ENCODE measurements around the gene CDH3.
A peak's percentile ranks its signal among the peaks of the same experiment; 100 is the strongest.

Gene CDH3

DNA sequence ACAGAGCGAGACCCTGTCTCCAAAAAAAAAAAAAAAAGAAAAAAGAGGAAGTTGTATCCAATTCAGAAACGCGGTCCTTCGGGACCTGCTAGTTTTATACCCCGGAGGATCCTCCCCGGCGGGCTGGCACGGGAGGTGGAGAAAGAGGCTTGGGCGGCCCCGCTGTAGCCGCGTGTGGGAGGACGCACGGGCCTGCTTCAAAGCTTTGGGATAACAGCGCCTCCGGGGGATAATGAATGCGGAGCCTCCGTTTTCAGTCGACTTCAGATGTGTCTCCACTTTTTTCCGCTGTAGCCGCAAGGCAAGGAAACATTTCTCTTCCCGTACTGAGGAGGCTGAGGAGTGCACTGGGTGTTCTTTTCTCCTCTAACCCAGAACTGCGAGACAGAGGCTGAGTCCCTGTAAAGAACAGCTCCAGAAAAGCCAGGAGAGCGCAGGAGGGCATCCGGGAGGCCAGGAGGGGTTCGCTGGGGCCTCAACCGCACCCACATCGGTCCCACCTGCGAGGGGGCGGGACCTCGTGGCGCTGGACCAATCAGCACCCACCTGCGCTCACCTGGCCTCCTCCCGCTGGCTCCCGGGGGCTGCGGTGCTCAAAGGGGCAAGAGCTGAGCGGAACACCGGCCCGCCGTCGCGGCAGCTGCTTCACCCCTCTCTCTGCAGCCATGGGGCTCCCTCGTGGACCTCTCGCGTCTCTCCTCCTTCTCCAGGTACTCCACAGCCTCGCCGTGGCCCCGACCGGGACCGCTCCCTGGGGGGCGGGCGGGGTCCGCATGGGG, at the start of gene CDH3:
Gene CDH3 (plus strand): TSS at position 596 of the 779 bp plus-strand sequence. CDS start 70 bp downstream, at position 666.
- DNase-seq, result peak; percentile 52

DNA sequence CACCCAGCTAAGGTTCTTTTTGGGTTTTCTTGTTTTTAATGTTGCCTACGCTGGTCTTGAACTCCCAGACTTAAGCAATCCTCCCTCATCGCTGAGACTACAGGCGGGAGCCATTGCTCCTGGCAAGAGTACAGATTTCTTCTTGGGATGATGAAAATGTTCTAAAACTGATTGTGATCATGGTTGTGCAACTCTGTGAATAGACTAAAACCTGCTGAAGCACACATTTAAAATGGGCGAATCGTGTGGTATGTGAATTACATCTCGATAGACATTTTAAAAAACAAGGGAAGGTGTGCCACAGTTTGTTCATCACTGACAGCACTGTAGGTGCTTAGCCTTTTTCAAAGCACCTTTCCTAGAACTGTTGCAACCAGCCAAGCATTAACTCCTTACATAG, 48.8 kb upstream of the CDH3 start:
- DNase-seq, result no peak

DNA sequence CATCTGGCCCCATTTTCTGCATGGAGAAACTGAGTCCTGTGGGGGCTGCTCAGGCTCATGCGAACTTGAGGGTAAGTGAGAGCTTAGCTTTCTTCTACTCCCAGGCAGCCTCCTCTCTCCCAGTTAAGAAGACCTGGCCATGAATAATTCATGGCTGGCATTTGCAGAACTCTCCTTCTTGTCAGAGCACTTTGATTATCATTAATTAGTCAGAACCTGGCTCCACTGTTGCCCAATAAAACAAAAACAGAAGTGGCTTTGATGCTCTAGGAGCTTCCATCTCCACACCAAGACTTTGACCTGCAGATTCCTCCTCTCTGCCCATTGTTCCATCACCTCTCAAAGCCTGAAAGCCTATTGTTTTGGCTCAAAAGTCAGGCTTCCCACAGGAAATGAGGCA, 45.5 kb upstream of the CDH3 start:
- no peak for DNase-seq

DNA sequence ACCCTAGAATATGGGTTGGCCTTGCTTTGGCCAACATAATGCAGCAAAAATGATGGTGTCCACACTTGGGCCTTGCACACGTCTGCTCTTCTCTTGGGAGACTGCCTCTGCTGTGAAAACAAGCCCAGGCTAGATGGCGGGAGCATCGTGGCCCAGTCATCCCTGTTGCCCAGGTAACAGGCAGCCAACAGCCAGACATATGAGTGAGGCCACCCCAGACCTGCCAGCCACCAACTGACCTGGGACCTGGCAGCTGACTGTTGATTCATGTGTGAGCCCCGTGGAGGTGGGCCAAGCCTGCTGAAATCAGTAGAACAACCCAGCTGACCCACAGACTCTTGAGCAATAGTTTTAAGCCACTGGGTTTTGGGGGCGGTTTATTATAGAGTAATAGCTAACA, 39.4 kb upstream of the CDH3 start:
- no peak for DNase-seq

DNA sequence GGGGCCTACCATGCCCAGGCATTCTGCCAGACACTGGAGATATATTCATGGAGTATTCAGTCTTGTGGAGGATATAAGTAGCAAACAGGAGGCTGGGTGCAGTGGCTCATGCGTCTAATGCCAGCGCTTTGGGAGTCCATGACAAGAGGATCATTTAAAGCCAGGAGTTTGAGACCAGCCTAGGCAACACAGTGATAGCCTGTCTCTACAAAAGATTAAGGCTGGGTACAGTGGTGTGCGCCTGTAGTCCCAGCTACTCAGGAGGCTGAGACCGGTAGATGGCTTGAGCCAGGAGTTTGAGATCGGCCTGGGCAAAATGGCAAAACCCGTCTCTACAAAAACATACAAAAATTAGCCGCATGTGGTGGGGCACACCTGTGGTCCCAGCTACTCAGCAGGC, 37.7 kb upstream of the CDH3 start:
- DNase-seq, result no peak

DNA sequence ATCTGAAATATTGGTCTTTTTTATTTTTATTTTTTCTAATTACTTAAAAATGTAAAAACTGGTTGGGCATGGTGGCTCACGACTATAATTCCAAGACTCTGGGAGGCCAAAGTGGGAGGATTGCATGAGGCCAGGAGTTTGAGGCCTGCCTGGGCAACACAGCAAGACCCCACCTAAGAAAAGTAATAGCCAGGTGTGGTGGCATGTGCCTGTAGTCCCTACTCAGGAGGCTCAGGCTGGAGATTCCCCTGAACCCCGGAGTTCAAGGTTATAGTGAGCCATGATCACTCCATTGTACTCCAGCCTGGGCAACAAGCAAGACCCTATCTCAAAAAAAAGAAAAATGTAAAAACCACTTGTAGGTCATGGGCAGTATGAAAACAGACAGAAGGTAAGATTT, 36.8 kb upstream of the CDH3 start:
- no peak for DNase-seq

DNA sequence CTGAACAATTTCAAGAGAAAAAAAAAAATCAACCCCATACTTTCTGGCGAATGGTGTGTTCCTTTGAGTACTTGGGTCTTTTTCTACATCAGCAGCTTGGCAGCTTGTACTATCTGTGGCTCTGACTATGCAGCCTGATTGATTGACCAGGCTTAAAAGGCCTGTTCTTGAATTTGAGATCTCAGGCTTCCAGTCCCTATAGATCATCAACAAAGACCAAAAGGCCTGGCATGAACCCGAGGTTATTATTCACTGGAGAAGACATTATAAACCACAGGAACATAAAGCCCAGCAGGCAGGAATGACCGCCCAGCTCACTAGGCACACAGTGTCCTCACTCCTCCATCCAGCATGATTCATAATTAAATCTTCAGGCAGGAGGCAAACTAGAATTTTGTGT, 32.1 kb upstream of the CDH3 start:
- DNase-seq, result no peak

DNA sequence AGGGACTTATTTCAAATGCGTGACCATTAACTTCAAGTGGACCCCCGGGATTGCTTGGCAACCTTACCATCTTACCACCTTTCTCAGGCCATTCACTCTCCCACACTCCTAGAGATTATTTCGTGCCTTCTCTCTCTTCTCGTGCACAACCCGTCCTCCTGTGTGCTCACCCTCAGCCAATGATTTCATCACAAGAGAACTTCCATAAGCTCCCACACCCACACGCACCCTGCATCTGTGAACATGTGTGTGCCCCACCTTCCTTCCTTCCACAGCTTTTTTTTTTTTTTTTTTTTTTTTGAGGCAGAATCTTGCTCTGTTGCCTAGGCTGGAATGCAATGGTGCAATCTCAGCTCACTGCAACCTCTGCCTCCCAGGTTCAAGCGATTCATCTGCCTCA, 27.4 kb upstream of the CDH3 start:
- DNase-seq, result no peak

DNA sequence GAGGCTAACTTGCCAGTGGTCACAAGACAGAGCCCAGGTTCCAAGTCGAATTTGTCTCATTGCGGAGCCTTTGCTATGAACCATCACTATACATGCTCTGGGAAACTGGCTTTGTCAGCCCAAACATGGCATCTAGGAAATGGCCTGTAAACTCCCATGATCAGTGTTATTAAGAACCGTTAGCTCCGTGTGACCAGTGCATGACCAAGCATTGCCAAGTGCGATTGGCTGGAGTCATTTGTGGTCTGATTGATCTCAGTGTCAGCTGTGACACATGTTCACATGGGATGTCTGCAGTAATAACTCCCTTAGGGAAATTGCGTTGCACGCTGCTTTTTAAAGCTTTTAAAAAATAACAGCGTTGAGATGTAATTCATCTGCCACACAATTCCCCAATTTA, 18.6 kb upstream of the CDH3 start:
- no peak for DNase-seq

DNA sequence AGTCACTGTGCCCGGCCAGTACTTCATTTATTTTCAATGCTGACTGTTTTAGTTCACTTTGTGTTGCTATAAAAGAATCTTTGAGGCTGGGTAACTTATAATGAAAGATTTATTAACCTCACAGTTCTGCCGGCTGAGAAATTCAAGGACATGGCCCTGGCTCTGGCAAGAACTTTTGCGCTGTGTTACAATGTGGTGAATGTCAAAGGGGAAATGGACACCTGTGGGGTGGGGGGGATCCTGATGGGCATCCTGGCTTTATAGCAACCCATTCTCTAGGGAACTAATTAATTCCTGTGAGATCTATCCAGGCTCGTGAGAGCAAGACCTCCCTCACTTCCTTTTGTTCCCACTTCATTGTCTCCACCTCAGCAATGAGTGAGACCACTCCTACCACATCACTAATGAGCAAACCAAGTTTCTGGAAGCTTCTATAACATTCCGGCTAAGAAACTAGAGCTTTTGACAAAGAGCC, 17.1 kb upstream of the CDH3 start:
- DNase-seq, result no peak

DNA sequence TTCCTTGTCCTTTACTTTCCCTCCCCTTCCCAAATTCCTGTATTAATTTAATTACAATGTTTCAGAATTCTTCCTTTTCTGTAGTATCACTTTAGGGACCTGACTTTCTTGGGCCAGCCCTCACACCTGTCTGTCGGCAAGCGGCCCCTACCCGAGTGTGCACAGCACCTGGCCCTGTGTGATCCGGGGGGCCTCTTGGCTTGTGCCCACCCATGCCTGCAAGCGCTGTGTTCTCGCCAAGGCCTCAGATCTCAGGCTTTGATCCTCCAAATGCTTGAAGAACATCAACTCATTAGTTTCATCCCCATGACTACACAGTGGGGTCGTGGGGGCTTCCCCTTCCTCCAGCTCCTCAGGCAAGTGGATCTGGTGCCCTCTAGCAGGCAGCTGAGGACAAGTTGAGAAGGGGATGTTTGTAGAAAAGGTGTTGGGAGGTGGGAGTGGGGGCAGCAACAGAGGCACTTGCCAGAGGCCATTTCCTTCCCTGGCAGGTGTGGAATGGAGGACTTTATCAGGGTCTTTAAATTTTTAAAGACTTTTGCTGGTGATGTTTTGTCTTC, 15.7 kb upstream of the CDH3 start:
- DNase-seq, result no peak

DNA sequence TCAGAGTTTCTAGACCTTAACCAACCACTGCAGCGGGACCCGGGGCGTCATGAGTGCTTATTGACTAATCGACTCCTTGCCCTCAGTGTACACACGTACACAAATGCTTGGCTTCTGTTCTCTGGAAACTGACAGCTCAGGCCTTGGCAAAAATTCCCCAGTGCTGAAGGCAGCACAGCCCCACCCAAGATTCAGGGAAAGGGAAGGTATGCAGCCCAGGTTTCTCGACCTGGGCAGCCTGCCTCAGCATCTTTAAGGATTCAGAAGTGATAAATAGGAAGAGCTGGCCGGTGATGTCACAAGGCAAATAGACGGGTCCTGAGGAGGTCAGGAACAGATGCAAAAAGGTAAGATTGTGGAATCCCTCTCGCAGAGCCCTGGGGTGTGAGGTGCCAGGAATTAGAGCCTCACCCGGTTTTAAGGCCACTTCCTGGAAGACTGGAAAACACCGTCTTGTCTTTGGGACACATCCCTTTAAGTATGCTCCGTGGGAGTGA, 9.0 kb upstream of the CDH3 start:
- no peak for DNase-seq

DNA sequence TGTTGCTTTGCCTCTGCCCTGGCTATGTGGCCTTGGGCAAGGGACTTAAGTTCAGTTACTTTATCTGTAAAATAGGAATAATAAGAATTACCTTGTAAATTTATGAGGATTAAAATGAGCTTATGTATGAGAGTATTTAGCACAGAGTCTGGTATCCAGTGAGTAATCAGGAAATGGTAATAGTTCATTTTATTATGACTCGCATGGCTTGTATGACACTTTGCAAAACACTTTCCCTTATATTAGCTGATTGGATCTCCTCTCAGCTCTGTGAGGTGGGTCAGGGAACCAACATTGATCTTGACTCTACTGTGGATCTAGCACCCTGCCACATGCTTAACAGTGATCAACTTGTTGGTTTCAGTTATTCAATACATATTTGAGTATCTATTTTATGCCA, 8.3 kb upstream of the CDH3 start:
- no peak for DNase-seq

DNA sequence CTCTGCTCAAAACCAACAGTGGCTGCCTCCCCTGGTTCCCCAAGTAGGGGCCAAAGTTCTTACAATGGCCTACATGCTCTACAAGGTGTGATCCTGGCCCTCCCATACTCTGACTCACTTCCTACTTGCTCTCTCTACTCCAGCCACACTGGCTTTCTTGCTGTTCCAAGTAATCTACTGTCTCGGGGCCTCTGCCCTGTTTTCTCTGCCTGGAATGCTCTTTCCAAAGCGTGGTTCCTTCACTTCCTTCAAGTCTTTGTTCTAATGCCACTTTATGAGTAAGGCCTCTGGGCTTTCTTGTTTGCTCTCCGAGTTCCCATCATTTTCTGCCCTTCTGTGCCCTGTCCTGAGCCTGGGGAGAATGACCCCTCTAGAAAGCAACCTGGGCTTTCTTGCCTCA, 4.1 kb upstream of the CDH3 start:
- no peak for DNase-seq

DNA sequence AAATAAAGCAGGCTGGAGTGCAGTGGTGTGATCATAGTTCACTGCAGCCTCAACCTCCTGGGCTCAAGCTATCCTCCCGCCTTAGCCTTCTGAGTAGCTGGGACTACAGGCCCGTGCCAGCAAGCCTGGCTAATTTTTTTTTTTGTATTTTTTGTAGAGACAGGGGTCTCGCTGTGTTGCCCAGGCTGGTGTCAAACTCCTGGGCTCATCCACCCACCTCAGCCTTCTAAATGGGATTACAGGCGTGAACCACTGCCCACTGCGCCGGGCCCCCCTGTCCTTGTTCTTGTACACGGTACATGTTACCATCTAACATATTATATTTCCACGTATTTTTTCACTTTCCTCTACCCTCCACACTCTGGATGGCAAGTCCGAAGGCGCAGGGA, 3.1 kb upstream of the CDH3 start:
- no peak for DNase-seq

DNA sequence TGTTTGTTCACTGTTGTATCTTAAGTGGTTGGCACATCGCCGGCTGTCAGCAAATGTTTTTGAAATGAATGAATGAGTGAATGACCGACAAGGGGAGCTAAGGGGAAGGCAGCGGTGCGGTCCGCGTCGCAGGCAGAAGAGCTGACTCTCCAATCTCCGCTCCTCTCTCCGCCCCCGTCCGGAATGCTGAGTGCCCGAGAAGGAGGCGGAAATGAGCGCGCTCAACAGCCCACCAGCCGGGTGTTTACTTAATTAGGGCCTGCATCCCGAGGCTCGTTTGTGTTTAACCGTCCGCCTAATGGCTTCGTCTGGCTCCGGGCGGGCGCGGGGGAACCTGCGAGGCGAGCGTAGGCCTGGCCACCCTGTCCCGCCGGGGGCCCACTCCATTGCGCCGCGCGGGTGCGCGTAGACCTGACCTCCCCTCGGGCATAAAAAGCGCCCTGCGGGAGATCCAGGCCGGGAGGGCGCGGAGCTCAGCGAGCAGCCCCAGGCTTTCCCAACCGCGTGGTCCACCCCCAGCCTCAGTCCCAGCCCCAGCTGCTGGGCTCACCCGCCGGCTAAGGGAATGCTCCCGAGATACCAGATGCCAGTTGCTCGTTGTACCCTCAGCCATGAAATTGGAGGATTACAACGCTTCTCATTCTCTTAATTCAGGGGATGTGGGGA, 2.5 kb upstream of the CDH3 start:
- no peak for DNase-seq

DNA sequence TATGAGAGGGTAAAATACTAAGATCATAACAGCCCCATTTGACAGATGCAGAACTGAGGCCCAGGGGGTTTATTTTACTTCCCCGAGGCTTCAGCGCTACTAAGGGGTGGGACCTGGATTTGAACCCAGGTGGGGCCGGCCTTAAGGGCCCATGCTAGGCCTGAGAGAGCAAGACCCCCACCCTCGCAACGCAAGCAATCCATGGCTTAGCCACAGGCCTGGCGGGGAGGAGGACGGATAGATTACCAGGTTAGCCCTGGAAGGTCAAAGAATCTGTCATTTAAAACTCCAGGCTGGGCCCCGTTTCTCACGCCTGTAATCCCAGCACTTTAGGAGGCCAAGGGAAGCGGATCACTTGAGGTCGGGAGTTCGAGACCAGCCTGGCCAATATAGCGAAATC, 1.9 kb upstream of the CDH3 start:
- DNase-seq, result no peak

DNA sequence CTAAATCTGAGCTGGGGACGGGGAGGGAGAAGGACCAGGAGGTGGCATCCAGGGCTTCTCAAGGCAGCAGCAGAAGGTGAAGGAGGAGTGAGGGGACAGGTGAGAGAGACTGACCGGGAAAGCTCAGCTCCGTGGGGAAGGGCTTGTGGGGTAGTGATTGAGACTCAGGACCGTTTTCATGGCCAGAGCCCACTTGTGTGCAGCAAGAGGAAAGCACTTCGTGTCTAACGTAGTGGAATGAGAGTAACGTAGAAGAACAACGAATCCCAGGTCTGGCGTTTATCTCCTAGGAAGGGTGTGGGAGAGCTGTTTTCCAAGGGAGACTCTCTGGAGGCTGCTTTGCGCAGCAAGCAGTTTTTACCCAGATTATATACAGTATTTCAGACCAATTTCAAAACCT, 1.3 kb upstream of the CDH3 start:
- DNase-seq, result no peak

DNA sequence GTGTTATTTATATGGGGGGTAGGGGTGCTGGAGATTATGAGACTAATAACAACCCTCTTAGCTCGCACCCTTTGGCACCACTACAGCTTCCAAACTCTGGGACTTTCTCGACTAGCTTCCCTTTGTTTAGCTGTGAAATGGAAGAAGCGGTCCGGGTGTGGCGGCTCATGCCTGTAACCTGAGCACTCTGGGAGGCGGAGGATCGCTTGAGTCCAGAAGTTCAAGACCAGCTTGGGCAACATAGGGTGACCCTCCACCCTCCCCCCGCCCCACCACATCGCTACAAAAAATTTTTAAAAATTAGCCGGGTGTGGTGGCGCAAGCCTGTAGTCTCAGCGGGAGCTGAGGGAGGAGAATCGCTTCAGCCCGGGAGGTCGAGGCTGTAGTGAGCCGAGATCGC, 814 bp upstream of the CDH3 start:
- no peak for DNase-seq

DNA sequence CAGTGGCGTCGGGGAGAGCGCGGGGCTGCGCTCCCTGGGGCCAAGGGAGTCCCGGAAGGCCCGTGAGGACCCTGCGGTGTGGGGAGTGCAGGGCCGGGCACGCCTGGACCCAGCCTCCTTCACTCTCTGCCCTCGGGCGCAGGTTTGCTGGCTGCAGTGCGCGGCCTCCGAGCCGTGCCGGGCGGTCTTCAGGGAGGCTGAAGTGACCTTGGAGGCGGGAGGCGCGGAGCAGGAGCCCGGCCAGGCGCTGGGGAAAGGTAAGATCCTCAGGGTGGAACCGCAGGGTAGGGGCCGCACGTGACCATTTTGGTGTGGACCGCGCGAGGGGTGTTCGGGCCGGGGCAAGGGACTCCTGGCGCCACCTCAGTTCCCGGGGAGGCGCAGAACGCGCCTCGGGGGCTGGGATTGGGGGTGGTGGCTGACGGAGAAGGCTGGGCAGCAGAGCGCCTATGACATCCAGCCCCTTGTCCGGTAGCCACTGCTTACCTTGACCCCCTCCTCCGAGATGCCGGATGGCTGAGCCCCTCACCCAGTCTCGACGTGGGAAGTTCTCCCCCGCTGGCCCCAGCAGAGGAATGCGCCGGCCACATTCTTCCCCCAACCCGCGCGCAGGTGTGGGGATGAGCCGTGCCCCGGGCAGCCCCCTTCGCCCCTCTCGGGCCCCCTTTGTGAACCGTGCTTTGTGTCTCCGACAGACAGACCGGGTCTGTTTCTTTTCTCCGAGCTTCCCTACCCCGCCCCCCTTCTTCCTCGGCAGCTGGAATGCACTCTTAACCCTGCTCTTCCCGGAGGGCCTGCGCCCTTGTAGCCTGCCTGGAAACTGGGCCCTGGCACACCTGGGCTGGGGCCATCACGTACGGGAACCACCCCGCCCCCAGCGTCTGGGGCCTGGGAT, 631 bp downstream of the CDH3 start:
- DNase-seq, result peak; percentile 42

DNA sequence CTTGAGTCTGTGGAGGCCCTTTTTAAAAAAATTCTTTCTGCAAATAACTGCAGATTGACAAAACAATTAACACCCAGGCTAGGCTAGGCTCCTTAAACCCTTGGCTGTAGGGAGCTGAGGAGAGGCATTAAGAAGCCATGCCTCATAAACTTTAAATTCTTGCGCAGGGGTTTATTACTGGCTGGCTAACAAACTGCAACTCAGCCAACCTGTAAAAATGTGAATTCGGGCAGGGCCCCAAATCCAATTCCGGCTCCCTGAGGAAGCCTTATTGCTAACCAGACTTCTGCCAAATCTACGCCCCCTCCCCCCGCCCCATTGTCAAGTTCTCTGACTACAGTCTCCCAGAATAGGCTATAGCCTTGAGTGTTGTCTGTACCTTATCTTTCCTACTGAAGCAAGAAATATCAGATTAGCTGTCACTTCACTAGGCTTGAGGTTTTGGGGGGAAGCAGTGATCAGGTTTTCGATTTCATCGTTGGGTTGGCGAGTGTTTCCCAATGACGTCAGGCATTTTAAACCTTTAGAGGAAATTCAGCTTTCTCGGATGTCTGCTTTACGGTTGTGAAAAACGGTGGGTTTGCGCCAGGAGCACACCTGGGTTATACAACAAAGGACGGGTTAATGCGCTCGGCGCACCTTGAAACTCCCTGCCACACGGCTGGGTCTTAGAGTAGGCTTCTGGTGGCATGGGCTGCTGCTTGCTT, 2.0 kb downstream of the CDH3 start:
- DNase-seq, result no peak

DNA sequence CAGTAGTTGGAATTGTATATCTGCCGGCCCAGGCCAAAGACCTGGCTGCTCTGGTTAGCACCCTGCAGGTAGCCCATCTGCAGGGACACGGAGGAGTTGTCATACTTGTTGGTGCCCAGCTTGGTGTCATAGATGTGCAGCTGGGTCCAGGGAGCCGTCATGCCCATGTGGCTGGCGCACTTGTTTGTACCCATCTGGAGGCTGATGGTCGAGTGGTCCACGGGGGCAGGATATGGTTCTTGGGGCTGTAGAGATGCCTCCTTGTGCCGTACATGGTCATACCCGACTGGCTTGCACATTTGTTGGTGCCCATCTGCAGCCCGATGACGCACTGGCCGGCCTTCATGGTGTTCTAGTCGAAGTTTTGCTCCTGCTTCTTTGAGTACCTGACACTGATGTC, 6.0 kb downstream of the CDH3 start:
- no peak for DNase-seq

DNA sequence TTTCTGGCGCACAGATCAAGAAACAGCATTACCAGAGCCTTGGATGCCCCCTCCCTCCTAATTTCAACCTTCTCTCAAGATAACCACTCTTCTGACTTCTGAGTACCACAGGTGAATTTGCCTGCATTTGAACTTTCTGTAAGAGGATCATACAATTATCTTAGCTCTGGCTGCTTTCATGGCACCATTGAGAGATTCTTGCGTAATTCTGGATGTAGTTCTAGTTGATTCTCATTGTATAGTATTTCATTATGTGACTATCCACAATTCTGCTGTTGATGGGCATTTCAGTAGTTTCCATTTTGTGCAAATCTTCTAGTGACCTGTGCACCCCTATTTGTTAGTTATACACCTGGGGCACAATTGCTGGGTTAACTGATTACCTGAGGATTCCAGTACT, 7.5 kb downstream of the CDH3 start:
- no peak for DNase-seq

All from NCI-H1105 (cell line).